HFF-Myc (cell line): ENCODE data around the gene SPEM2.

Experiments
- DNase-seq: peaks from one replicate; pipeline ENCODE4 v3.0.0-alpha.2; 2011; ENCODE audit warnings: low read depth; ENCODE audit errors: extremely low read depth
- H3K4me3 ChIP-seq: replicated peaks from 2 replicates; pipeline ENCODE4 v1.5.1; 2011; ENCODE audit warnings: low read depth, mild to moderate bottlenecking, control low read depth, low read length
- CTCF ChIP-seq: IDR thresholded peaks from 2 replicates; pipeline ENCODE4 v1.5.1; 2012; ENCODE audit warnings: mild to moderate bottlenecking, low read depth, low read length, control low read depth; ENCODE audit errors: missing control alignments

SPEM2 gene

GRCh38 chr17:7427549-7427948, 2.1 kb downstream of the SPEM2 start:
- no peak overlapping the region for H3K4me3 ChIP-seq
- no peak for TF ChIP-seq CTCF
- DNase-seq, result no peak

- no peak within 1 kb of the TSS for H3K4me3 ChIP-seq
- TF ChIP-seq CTCF, result no peak
- no peak for DNase-seq
Observed at GRCh38 chr17:7428557-7428956, 3.1 kb downstream of the SPEM2 start, which contains the start of gene SPEM3. Gene SPEM3, plus strand, starts transcription at chr17:7428857. Its CDS starts 46 bp downstream, at chr17:7428903.

- H3K4me3 ChIP-seq, result no peak overlapping the region
- DNase-seq, result no peak
- TF ChIP-seq CTCF, result no peak
Observed at GRCh38 chr17:7429722-7430121, 4.3 kb downstream of the SPEM2 start.

- no peak overlapping the region for H3K4me3 ChIP-seq
- TF ChIP-seq CTCF, result no peak
- no peak for DNase-seq
Observed at GRCh38 chr17:7431231-7431630, 5.8 kb downstream of the SPEM2 start.

GRCh38 chr17:7432296-7432695, 6.9 kb downstream of the SPEM2 start:
- H3K4me3 ChIP-seq, result no peak overlapping the region
- no peak for TF ChIP-seq CTCF
- DNase-seq, result no peak

GRCh38 chr17:7435676-7436555, 10.5 kb downstream of the SPEM2 start:
- peak overlapping the region; percentile 38 for H3K4me3 ChIP-seq
- peak; percentile 10 for TF ChIP-seq CTCF
- DNase-seq, result no peak
